CD4-positive, alpha-beta T cell treated with Interleukin-15 for 4 hours (primary cell): ENCODE measurements around the gene RHBG.

ENCODE experiments used
- DNase-seq: peaks from one replicate; pipeline ENCODE4 v3.0.0-alpha.2; 2020; ENCODE audit warnings: low spot score

RHBG gene

DNA sequence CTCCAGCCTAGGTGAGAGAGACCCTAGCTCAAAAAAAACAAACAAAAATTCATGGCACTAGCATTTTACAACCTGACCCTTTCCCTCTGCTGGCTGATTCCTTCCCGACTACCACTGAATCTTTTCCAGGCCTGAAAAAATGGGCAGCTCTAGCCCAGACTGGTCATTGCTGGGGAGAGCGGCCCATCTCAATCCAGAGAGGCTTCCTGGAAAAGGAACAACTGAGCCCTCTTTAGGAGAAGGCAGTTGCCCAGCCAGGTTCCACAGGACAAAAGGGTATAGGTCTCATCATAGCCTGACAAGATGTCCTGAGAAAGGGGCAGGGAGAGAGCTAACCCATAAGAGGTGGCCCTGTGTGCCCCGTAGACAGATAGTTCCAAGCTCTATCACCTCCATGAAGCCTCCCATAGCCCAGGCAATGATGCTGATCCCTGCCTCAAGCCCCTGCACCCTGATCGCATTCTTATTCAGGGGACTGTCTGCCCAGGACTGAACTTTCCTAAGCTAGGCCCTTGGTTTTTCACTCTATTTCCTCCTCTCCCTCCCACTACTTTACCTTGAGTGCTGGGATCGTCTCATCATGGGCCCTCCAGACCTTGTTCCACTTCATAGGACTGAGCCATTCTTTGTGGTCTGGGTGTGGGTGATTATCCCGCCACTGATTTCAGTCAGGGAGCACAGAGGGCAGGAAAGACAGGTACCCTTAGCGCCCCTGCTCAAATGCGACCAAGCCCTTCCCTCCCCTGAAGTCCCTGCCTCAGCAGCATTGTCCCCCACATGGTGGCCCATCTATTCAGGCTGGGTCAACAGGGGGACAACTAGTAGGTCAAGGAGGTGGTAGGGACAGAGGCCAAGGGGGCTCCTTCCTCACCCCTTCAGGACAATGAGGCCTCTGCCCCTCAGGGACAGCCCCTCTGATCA, 18.2 kb downstream of the RHBG start:
- no peak for DNase-seq

DNA sequence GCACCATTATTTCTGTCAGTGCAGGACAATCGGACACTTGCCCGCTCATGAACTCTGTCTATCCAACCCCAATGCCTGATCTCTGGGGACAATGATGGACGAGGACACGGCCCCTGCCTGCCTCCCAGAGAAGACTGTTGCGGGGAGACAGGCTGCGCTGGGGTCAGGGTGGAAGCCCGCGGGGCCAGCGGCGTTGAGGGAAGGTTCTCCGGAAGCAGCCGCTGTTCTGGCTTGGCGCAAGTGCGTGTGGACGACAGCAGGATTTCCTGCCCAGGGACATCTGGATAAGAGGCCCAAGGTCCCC, 18.8 kb downstream of the RHBG start:
- no peak for DNase-seq

DNA sequence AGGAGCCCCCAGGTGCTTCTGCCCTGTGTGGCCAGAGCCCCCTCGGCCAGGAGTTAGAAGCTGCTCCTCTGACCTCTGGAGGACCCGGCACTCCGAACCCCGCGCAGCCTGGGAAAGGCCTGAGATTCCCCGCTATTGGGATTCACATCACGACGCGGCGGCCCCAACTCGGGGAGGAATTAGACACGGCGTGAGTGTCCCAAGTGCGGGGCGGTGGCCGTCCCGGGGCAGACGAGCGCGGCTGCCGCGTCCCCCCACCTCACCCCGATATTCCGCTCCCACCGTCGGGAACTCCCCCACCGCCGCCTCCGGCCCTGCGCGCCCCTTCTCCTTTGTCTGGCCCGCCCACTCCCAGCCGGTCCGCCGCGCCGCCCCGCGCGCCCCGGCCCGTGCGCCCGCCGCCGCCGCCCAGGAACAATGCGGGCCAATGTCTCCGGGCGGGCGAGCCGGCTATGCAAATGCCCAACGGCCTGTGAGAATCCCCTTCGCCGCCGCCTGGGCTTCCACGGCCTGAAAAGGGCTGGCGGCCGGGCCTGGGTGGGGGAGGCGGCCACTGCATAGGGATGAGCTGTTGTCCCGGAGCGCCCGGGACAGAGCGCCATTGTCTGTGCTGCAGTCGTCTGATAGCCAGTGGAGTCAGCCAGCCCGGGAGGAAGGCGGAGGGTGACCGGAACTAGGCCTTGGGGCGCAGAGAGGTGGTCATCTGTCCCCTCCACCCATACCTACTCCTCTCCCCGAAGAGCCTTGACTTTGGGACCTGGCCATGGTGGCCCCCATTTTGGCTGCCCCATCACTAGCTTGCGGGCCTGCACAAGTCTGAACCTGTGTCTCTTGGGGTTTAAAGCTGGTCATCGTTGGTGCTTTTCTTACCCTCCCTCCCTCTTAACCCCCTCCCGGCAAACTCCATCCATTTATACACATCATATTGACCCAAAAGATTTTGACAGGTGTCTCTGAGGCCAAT, 19.4 kb downstream of the RHBG start:
- DNase-seq: no peak

DNA sequence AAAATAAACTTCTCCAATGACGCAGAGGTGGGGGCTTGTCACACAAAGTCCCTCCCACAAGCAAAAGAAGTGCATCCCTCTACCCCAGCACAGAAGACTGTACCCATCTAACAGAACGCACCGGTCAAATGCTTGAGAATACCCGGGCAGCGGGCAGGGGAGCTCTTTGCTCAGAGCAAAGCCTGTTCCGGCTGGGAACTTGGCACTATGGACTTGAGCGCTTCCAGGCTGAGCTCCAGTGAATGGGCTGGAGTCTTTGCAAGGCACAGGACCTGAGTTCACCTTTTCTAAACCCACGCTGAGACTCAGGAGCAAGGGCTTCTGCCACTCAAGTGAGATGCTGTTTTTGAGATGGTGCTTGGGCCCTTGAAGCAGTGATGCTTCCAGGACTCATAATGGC, 20.3 kb downstream of the RHBG start:
- no peak for DNase-seq

DNA sequence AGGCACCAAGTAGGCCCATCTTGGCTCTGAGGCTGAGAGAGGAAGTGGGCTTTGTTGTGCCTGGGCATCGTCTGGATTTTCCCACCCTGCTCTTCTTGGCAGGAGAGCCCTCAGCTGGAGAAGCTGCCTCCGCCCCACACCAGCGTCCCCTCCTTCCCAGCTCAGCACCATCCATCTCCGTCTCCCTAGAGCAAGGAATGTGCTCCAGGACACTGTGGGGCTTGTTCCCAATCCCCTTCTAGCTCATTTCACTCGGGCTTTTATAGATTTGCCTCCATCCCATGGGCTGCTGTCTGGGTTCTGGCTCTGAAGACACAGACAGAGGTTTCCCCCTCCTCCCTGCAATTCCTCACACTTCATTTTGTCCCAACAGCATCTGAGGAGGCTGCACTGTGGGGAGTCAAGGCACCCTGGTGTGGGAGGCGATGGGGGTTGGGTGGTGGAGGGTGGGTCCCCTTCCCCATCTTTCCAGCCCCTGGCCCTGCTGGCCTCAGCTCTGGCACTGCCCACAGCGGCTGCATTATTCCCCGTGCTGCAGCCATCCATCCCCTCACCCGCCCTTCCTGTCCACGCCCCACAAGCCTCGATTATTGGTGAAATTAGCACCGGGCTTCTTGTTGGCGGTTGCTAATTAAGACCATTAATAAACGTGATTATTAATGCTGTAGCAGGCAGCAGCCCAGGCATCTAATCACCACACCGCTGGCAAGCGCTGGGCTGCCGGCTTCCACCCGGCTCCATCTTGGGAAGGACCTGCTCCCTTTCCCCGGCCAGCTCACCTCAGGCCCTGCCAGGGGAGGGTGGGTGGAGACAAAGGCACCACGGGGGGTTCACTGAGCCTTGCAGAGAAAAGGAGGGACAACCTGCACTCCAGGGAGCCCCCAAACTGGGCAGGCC, 21.7 kb downstream of the RHBG start:
- no peak for DNase-seq

DNA sequence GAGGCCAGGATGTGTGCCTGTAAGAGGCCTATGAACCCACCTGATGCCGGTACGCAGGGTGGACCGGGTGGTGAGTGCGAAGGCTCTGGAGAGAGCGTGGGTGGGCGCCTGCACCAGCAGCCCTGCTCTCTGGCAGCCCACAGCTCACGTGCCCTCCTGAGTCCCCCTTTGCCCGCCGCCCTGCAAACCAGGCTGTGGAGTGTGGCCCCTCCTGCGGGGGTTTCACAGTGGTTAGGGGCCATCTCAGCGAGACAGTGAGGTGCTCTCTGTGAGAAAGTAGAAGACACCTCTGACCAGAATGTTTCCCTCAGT, 22.3 kb downstream of the RHBG start:
- DNase-seq: no peak

DNA sequence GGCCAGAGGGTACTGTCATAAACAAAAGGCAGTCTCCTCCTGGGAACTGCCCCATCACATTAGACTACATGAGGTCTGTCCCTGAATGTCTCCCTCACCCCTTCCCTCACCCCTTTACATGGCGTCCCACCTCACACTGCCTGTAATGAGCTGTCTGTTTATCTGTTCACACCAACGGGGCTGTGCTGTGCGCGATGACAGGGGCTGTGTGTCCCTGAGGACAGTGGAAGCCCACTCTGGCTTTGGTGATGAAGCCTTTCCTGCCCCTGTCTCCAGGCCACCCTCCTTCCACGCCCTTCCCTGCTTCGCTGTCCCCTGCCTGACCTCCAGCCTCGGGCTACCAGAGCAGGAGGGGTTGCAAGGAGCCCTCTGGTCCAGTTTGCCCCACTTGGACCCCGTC, 22.7 kb downstream of the RHBG start:
- DNase-seq: no peak

GRCh38 chr1:156392452-156392853, 23.4 kb downstream of the RHBG start:
- DNase-seq: no peak

DNA sequence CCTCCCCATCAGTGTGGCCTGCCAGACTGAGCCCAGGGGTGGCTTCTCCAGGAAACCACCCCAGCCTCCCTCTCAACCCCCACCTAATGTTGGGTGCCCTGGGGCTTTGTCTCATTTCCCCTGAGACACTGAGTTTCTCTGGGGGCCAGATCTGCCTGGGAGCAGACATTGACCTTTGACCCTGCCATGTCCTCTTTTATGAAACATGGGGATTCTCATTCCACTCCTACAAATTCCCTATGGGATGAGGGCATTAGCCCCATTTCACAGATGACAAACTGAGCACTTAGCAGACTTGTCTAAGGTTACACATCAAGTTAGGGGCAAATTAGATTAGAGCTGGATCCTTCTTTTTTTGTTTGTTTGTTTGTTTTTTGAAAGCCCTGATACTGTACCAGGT, 24.1 kb downstream of the RHBG start:
- DNase-seq: no peak

DNA sequence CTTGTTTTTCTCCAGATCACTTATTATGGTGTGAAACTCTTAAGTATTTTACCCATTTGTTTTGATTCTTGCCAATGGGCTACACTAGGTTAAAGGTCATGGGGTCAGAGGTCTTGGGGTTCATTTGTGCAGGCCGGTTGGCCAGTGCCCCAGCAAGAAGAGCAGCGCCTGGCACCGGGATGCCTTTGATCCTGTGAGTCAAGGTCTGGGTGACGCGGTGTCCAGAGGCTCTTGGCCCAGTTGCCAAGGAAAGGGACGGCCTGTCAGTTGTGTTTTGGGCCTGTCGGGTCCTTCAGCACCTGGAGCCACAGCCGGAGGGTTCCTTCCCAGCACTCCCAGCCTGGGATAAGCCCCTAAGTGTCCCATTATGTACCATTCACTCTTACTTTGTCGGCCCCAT, 25.1 kb downstream of the RHBG start:
- no peak for DNase-seq

DNA sequence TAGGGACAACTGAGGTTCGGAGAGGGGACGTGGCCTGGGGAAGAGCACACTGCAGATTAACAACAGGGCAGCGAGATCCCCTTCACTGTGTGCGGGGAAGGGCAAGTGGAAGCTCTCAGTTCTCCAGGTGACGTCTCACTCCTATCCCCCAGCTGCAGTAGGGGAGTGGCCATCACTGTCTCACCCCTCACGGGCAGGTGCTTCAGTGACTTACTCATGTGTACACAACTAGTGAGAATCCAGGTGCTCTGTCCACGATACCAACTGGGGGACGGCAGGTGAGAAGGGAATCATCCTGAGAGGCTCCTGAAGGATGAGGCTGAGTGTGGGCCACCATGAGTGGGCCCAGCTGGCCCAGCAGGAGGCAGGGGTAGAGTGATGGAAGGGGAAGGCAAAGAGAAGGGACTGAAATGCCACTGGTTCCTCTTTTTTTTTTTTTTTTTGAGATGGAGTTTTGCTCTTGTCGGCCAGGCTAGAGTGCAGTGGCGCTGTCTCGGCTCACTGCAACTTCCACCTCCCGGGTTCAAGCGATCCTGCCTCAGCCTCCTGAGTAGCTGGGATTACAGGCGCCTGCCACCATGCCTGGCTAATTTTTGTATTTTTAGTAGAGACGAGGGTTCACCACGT, 25.9 kb downstream of the RHBG start:
- DNase-seq: no peak

- no peak for DNase-seq
These were observed 30.5 kb downstream of the RHBG start for GRCh38 chr1:156399355-156400125.

DNA sequence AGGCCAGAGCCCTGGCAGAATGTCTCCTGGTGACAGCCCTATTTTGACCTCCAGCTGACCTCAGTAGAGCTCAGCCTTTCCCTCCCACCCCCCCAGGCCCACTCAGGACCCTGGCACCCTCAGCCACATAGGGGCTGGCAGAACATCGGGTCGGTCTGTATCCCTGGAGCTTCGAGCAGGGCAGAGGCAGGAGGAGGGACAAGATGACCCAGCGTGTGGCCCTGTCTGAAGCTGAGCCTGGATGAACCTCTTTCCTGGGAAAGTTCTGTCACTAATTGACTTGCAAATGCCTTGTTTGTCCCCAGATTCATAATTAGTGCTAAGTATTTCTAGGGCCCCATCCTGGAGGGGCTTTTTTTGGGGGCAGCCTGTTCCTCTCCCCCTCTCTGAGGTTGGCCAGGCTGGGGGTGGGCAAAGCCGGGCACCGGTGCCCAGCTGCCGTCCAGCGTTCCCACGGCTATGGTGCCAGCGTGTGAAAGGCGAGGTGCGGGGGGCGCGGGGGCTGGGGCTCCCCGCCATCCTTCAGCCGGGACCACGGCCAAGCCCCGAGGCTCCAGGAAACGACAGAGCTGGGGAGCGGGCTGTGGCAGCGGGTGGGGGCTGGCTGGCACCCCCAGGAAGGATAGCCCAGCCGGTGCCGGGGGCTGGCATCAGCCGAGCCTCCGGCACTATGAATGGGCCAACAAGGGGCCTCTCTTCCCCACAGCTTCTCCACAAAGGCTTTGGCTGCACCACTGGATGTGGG, 31.4 kb downstream of the RHBG start:
- no peak for DNase-seq

DNA sequence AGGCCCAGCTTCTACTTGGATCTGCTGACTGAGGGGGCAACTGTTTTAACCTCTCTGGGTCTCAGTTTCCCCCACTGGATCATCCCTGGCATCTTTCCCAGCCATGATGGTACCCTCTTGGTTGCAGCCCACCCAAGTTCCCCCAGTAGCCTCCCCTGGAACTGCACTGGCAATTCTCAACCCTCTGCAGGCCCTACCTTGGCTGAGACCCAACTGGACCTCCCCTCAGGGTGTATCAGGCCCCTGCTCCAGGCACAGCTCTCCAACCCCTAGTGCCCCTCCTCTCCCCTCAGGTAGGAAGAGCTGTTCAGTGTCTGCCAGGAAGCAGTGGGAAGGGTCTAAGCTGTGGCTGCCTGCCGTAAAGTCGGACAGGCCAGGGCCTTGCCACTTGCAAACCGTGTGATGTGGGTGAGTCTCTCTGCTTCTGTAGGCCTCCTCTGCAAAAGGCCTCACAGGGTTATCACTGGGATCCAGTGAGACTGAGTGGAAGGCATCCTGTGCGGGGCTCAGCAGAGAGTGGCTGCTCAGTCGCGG, 32.1 kb downstream of the RHBG start:
- DNase-seq: no peak

DNA sequence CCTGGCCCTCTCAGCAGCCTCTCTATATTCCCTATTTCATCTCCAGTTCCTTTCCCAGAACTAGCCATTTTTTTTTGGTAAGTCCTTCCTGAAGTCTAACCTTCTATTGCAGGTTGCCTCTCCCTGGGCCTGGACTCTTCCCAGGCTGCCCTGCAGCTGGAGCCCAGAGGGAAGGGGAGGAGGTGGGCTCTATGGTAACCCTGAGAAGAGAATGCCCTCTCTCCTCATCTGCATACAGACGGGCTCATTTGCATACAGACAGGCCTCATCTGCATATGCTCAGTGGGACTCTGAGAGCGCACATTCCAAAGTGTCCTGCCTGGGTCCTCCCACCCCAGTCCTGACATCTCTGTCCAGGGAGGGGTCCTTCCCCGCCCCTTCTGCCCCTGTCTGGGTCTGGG, 32.7 kb downstream of the RHBG start:
- DNase-seq: no peak

- no peak for DNase-seq
These were observed 33.5 kb downstream of the RHBG start for GRCh38 chr1:156402331-156403020.

GRCh38 chr1:156405670-156406069, 36.7 kb downstream of the RHBG start:
- DNase-seq: no peak

DNA sequence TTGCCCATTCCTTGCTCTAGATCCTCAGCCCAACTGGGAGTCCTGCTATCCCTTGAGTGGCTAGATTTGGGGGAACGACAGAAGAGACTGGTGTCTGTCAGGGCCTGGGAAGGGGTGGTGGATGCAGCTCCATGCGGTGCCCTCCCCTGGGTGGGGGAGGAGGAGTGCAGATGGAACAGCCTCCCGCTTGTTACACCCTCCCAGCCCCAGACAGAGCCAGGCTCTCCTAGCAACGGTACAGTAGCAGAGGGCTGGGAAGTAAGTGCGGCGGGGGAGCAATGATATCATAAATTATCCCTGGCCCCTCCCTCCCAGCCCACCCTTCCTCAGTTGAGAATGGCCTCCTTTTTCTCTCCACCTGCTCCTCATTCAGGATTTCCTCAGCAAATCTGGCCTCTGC, 37.2 kb downstream of the RHBG start:
- no peak for DNase-seq

GRCh38 chr1:156407344-156407743, 38.3 kb downstream of the RHBG start:
- DNase-seq: no peak
